Measurements from ENCODE around the gene ACER2. TPM values are rescaled to one million over a fixed set of nuclear protein-coding genes. Genes with fewer than 3 reads are reported as not detected.

ACER2 gene
- total and polyA plus RNA-seq, 10 of the 15 experiments (the other 5 are each of a cell fraction or from before 2014, with no cell fraction given) = 0.07 to 3.1 (median 2.2) TPM

- no TSS peak for BruUV-seq (replicated peaks)
- ChIA-PET RAD21 (ENCODE audit: unreplicated experiment) (no interaction called here), SMC1A (ENCODE audit: uncharacterized antibody, unreplicated experiment) (no interaction called here), POLR2A (no interaction called here), CTCF (no interaction called here)
- no peak for ATAC-seq
- no peaks in the 10 kb centered on the region for H3K79me2 ChIP-seq (ENCODE audit: control insufficient read depth, insufficient read depth, low read length)
- no peak for TF ChIP-seq MYC (IDR thresholded peaks at IDR 0.05; ENCODE audit: insufficient read depth, insufficient read length, insufficient replicate concordance, low read length, severe bottlenecking)
- TF ChIP-seq TCF7 (IDR thresholded peaks at IDR 0.05; ENCODE audit: borderline replicate concordance) = no peak
- TF ChIP-seq CEBPB (IDR thresholded peaks at IDR 0.05; ENCODE audit: borderline replicate concordance in 1 of 2, low read depth in 2 of 2, low read length in 2 of 2) = no peak
- no peak for TF ChIP-seq MYB (IDR thresholded peaks at IDR 0.05; ENCODE audit: borderline replicate concordance, low read depth, low read length)
- no peak for TF ChIP-seq REST (IDR thresholded peaks at IDR 0.05; ENCODE audit: low read depth, low read length)
- FAIRE-seq = no peak
- H4K20me1 ChIP-seq (ENCODE audit: control insufficient read depth, insufficient read depth) = no peaks in the 10 kb centered on the region
- H3K9me3 ChIP-seq (replicated peaks; ENCODE audit: control insufficient read depth, insufficient read depth, low read length) = no peaks in the 10 kb centered on the region
- no peaks in the 10 kb centered on the region for H3K36me3 ChIP-seq (ENCODE audit: control insufficient read depth in 2 of 2, insufficient read depth in 2 of 2, low read length in 1 of 2)
- H3K4me1 ChIP-seq (ENCODE audit: control insufficient read depth, insufficient read depth, low read length) = no peaks in the 10 kb centered on the region
- H3K27me3 ChIP-seq (replicated peaks in 1 of 2; ENCODE audit: control insufficient read depth in 2 of 2, insufficient read depth in 2 of 2, low read length in 1 of 2) = no peaks in the 10 kb centered on the region
- no peak overlapping the region for H3K4me2 ChIP-seq (ENCODE audit: control insufficient read depth, insufficient read depth)
- no peak overlapping the region for H3K9ac ChIP-seq (ENCODE audit: control insufficient read depth, insufficient read depth, low read length)
- in situ Hi-C loops (cut with MboI) (no loop called here), intact Hi-C loops (cut with micrococcal nuclease; ENCODE audit: unreplicated experiment) (loop anchor here (10.0 kb wide), 2 partner anchors 247 to 287 kb away; partner anchors contain the start of gene SLC24A2)
- no peak overlapping the region for H3K27ac ChIP-seq (ENCODE audit: control insufficient read depth, insufficient read depth)
- no peak overlapping the region for H2AFZ ChIP-seq (ENCODE audit: control insufficient read depth, low read depth, low read length)
- no peak overlapping the region for H3K4me3 ChIP-seq
- DNase-seq (ENCODE audit: low read depth, low spot score) = no peak
Observed at GRCh38 chr9:19498015-19498414, 89.2 kb downstream of the ACER2 start.

Other genes starting within 250 kb of the ACER2 start
- gene DENND4C, start 178.3 kb upstream of the ACER2 start, total RNA-seq (2014; rRNA removed) = 38.7 and 46.4 TPM in 2 replicates
- 49.2 and 52.0 TPM in 2 replicates for gene DENND4C, start 178.3 kb upstream of the ACER2 start, total RNA-seq (2014; rRNA removed; fragmentation: Illumina TruSeq; extraction: Trizol)
- gene DENND4C, start 178.3 kb upstream of the ACER2 start, total RNA-seq (2021) = 26.5 and 27.5 TPM in 2 replicates
- gene DENND4C, start 178.3 kb upstream of the ACER2 start, polyA plus RNA-seq (2011; rRNA removed) = 49.3 and 69.2 TPM in 2 replicates
- gene DENND4C, start 178.3 kb upstream of the ACER2 start, polyA plus RNA-seq (2014; fragmentation: Illumina TruSeq; extraction: Trizol) = 28.7 and 34.2 TPM in 2 replicates
- gene DENND4C, start 178.3 kb upstream of the ACER2 start, polyA plus RNA-seq (2014; fragmentation: Nextera tagmentation; extraction: Ambion mirVana) = 10 to 100 TPM in 1 of 2 experiments, 1 to 10 TPM in 1; 8.2 to 10.1 TPM
- gene DENND4C, start 178.3 kb upstream of the ACER2 start, polyA plus RNA-seq (2014; rRNA removed) = 17.5 and 21.8 TPM in 2 replicates
- gene DENND4C, start 178.3 kb upstream of the ACER2 start, polyA plus RNA-seq (2016; fragmentation: Nextera tagmentation; extraction: Ambion mirVana) = 10 to 100 TPM; 19.2 to 19.3 TPM
- 3,197 and 3,577 TPM in 2 replicates for gene RPS6, start 28.8 kb upstream of the ACER2 start, total RNA-seq (2014; rRNA removed)
- gene RPS6, start 28.8 kb upstream of the ACER2 start, total RNA-seq (2014; rRNA removed; fragmentation: Illumina TruSeq; extraction: Trizol) = 3,329 and 3,354 TPM in 2 replicates
- 3,715 and 3,807 TPM in 2 replicates for gene RPS6, start 28.8 kb upstream of the ACER2 start, total RNA-seq (2021)
- 3,325 and 4,870 TPM in 2 replicates for gene RPS6, start 28.8 kb upstream of the ACER2 start, polyA plus RNA-seq (2011; rRNA removed)
- 4,298 and 5,036 TPM in 2 replicates for gene RPS6, start 28.8 kb upstream of the ACER2 start, polyA plus RNA-seq (2014; fragmentation: Illumina TruSeq; extraction: Trizol)
- gene RPS6, start 28.8 kb upstream of the ACER2 start, polyA plus RNA-seq (2014; fragmentation: Nextera tagmentation; extraction: Ambion mirVana) = 1,000 to 10,000 TPM; 6,611 to 6,951 TPM
- gene RPS6, start 28.8 kb upstream of the ACER2 start, polyA plus RNA-seq (2014; rRNA removed) = 3,277 and 3,737 TPM in 2 replicates
- gene RPS6, start 28.8 kb upstream of the ACER2 start, polyA plus RNA-seq (2016; fragmentation: Nextera tagmentation; extraction: Ambion mirVana) = 1,000 to 10,000 TPM; 2,159 to 2,239 TPM

Measured in GM12878 (cell line).